GM19240 (cell line): Measurements from ENCODE around the gene SPAG16.
"Not testable (repeated sequence)": the region's sequence is repeated elsewhere in the genome, so short reads cannot be mapped to it uniquely, and the experiment has no call there.

Experiments
- DNase-seq: peaks from one replicate; pipeline ENCODE4 v3.0.0; 2011; ENCODE audit warnings: low spot score; ENCODE audit not compliant: insufficient read length

SPAG16 gene

DNA sequence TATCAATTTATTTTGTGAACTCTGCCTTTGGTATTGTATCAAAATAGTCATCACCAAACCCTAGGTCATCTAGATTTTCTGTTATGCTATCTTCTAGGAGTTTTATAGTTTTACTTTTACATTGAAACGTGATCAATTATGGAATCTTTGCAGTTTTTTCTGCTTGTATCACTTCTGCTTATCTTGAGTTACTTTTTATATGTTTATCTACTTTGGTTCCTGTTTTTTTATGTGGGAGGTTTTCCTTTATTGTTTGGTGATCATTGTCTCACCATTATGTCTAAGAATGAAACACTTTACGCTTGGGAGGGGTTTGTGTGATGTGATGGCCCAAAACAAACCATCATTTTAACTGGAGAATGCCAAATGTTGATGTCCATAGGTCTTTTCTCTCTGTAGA lies 261.2 kb downstream of the SPAG16 start:
- DNase-seq, result no peak

DNA sequence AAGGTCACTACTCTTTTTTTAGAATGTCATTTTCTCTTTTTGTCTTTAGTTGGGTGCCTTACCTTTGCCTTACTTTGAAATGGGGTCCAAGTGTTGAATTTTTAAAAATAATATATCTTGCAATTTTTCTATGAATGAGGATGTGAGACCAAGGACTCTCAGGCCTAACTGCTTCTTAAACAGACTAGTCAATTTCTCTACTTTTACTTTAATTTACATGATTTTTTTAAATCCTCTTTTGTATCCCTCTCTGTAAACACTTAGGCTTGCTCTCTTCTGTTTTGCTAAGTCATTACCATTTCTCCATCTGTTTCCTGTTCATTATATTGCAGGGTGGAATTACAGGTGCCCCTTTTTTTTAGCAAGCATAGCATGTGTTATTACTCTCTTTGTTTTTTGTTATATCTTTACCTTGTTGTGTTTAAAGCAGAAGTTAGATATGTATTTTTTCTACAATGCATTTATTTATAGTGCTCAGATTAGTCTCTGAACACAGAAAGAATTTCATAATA lies 261.8 kb downstream of the SPAG16 start:
- DNase-seq, result no peak

DNA sequence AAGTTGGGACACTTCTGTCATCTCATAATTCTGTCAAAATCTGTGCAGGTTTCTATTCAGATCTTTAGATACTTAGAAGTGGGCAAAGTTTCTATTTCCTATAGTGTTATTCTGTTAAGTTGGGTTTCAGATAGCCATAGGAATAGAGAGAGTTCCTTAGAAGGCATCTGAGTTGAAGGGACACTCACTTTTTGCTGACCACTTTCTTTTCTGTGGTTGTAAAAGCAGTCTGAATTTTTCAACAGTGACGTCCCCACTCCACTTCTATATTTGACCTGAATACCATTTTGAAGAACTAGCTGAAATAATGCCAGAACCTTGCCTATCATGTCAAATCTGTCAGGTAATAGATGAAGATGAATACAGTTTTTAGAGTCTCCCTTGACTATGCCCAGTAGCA lies 267.3 kb downstream of the SPAG16 start:
- DNase-seq, result no peak

DNA sequence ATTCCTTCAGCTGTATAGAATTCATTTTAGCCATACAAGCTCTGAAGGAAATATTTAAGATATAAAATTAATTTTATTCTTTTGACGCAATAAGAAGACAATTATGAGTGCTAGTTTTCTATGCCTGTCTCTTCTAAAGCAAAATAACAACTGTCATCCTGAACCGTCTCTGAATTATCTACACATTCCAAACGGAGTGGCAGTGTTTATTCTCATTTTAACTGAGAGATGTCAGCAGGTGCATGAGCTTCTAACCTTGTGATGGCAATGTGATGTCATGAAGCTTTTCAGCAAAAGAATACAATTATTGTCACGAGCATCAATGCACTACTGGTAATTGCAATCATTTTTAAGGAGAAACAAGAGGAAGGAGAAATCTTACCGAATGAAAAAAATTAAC lies 274.8 kb downstream of the SPAG16 start:
- no peak for DNase-seq

DNA sequence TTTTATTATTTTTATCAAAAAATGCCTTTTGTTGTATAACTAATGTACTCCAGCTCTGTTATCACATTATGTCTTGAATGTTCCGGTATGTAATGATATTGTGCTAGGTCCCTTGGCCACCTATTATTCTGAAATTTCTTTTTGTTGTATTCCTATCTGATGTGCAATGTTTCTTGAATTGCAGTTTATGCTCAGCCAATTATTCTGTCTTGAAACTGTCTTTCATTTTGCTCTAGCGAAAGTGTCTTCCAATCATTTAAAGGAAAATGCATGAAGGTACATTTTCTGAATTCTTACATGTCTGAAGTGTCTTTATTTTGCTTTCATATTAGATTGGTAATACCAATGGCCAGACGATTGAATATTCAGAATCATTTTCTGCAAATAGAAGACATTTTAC lies 277.5 kb downstream of the SPAG16 start:
- DNase-seq, result no peak

GRCh38 chr2:213562539-213563180 lies 278.4 kb downstream of the SPAG16 start:
- DNase-seq, result no peak

GRCh38 chr2:213566846-213567245 lies 282.6 kb downstream of the SPAG16 start:
- DNase-seq, result no peak

GRCh38 chr2:213609570-213610170 lies 325.4 kb downstream of the SPAG16 start:
- DNase-seq, result no peak

GRCh38 chr2:213627054-213627710 lies 342.9 kb downstream of the SPAG16 start:
- no peak for DNase-seq

DNA sequence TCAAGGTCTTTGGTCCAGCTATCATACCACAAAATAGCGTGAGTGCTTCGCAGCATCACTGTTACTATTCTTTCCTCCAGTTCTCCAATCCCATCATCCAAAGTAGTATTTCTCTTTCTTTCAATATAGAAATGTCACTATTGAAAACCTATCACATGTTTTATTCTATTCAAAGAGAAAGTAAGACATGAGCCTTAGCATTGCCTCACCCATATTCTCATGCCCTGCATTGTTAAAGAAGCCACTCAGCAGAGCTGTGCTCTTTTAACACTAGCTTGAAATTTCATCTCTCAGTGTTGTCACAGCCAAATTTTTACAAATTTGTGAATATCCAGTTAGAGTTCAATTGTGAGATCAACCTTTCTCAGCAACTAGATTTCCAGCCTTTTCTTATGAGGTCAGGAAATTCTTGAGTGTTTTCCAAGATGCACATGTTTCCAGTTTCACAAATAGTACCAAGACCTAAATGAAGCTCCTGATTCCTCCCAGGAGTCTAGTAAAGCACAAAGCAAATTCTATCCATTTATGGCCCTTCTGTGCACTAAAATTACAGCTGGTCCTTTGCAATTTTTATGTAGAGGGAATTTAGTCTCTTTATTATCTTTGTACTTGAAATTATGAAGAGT lies 343.7 kb downstream of the SPAG16 start:
- DNase-seq, result no peak

- DNase-seq, result no peak
Observed at GRCh38 chr2:213640738-213641425, 356.6 kb downstream of the SPAG16 start.

GRCh38 chr2:213644926-213645325 lies 360.7 kb downstream of the SPAG16 start:
- no peak for DNase-seq

DNA sequence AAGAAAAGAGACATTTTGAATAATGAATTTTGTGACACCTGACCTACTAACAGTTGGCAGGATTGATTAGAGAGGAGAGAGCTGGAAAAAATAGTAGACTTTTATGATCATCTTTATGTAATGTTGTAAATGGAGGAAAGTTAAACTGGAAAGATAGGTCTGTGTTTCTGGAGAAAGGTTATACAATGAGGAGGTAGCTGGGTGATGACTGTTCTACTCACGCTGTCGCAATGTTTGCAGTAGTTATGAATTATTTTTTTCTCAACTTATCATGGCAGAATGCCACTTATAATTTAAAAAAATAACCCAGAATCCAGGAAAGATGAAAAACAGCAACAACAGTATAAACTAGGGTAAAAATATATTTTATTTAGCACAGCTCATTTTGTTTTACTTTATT lies 364.9 kb downstream of the SPAG16 start:
- no peak for DNase-seq

DNA sequence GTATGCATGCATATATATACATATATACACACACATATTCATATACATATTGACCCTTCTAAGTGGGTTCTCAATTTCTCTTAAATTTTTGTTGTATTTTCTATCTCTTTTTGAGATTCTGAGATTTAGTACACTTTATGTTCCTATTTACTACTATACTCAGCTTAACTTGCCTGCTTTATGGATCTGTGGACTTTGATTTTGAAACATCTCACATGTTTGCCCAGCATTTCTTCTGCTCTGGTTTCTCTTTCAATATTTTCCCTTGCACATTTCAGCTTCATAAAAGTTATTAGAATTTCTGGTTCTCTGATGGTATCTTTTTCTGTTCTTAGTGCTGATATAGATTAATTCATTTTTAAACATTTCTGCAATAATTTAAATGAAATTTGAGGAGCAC lies 380.6 kb downstream of the SPAG16 start:
- DNase-seq, result no peak

- DNase-seq, result no peak
Observed at GRCh38 chr2:213669657-213670056, 385.4 kb downstream of the SPAG16 start.

GRCh38 chr2:213678437-213679218 lies 394.4 kb downstream of the SPAG16 start:
- no peak for DNase-seq

DNA sequence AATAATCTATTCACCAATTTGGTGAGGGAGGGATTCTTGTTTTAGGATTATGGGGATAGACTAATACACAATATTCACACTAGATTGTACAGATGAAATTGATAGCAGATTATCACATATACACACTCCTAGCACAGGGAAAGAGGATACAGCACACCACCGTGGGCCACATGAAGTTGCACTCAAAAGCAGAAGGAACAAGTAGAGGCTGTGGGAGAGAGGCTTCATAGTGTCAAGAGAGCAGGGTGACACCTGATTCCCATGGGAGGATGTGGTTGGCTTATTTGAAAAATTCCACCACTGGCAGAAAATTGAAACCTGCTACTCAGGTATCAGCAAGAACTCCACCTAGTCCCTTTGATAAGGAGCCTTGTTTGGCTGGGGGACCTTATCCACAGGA lies 395.6 kb downstream of the SPAG16 start:
- no peak for DNase-seq

GRCh38 chr2:213682276-213682675 lies 398.0 kb downstream of the SPAG16 start:
- DNase-seq, result no peak

DNA sequence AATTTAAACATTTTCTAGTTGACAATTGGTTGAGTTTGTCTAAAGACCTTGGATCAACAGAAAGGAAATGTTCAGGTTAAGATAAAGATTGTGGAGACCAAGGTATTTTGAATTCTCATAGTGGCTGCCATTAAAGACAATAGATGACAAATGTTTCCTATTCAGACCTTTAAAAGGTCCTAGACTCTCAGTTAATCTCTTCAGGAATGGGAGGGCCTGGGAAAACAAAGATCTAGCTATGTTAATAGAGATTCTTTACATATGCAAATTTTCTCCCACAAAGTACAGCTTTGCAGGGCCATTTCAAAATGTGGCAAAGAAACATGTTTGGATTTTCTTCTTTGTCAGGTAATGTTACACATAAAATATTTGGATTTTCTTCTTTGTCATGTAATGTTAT lies 403.9 kb downstream of the SPAG16 start:
- no peak for DNase-seq

- not testable (repeated sequence) for DNase-seq
Observed at GRCh38 chr2:213688825-213689224, 404.6 kb downstream of the SPAG16 start.

DNA sequence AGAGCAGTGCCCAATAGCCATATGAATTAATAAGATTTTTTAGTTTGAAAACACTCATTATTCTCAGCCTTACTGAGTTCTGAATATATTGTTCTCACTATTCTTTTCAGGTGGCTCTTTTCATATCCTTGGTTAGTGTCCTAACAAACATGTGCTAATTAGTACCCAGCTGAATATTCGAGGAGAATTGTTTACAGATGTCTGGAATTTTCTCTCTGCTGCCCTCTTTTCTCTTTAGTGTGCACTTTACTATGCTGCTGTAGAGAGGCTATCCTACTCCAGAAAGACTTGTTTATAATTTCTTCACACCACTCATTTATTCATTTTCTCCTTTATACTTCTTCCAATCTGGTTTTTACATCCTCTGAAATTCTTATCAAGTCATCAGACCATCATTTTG lies 405.3 kb downstream of the SPAG16 start:
- no peak for DNase-seq
